Neural progenitor cell (in vitro differentiated cells): ENCODE measurements around the gene C12orf76.

Source experiments
- EZH2 ChIP-seq: fragments of 200-600 bp; sonication (generic); IDR thresholded peaks from 2 replicates; pipeline ENCODE4 v1.6.1; 2017; ENCODE audit warnings: antibody characterized with exemption, mild to moderate bottlenecking, moderate library complexity
- EZH2phosphoT487 ChIP-seq: fragments of 200-600 bp; sonication (generic); IDR thresholded peaks from 2 replicates; pipeline ENCODE4 v1.6.1; 2017; ENCODE audit warnings: antibody characterized with exemption

DNA sequence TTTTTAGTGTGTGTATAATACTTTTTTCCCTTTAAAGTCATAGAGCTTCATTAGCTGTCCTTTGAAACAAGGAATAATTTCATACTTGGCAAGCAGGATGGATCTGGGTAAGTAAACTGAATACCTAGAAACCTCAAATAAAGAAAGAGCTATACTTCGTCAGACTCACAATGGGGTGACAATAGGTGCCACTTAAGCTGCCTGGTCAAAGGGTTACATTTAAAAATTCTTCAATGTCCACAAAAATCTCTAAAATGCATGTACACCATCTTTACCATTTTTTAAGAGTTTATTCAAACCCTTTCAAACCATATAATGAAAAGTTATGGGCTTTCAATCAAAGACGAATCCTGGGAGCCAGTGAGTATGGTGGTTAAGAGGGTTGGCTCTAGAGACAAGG is 55.2 kb downstream of the C12orf76 start:
- TF ChIP-seq EZH2 (no peak), EZH2phosphoT487 (no peak)
